Measurements from ENCODE around the gene MED16.
"Not testable (repeated sequence)": the region's sequence is repeated elsewhere in the genome, so short reads cannot be mapped to it uniquely, and the experiment has no call there.

Gene MED16

GRCh38 chr19:825897-826644 lies 66.9 kb downstream of the MED16 start:
- no peak for DNase-seq

GRCh38 chr19:824885-825284 lies 68.1 kb downstream of the MED16 start:
- no peak for DNase-seq

- no peak for DNase-seq
These were observed 69.3 kb downstream of the MED16 start for GRCh38 chr19:823565-824121.

- no peak for DNase-seq
These were observed 71.0 kb downstream of the MED16 start, which contains the start of gene PLPPR3 for GRCh38 chr19:821825-822503. PLPPR3 (minus strand) TSS chr19:821955; CDS start chr19:821559, 396 bp downstream.

- DNase-seq: no peak
These were observed 71.7 kb downstream of the MED16 start for GRCh38 chr19:821231-821824.

GRCh38 chr19:820212-820611 lies 72.8 kb downstream of the MED16 start:
- not testable (repeated sequence) for DNase-seq
